ENCODE data around the gene PLXNA2. TPM values are rescaled to one million over a fixed set of nuclear protein-coding genes. Genes with fewer than 3 reads are reported as not detected.

Gene PLXNA2
- polyA plus RNA-seq, 1 of the 3 experiments (the other 2 are of a cell fraction), result 8.5 TPM

GRCh38 chr1:208100906-208101305, 143.3 kb downstream of the PLXNA2 start (continued):
- TF ChIP-seq SIN3A (IDR thresholded peaks at IDR 0.05; ENCODE audit: borderline replicate concordance, low read depth, low read length) (no peak), MAX (IDR thresholded peaks at IDR 0.05; ENCODE audit: low read depth) (no peak), GATA2 (CRISPR knock-in tag; IDR thresholded peaks at IDR 0.05) (no peak), JUND (IDR thresholded peaks at IDR 0.05) (peak; percentile 29; the same call in 1 of the 2 replicates), RAD21 (IDR thresholded peaks at IDR 0.05; ENCODE audit: low read length) (no peak), MEF2A (IDR thresholded peaks at IDR 0.05; ENCODE audit: borderline replicate concordance, low read depth) (peak; percentile 63; the same call in 1 of the 2 replicates), RCOR1 (IDR thresholded peaks at IDR 0.05; ENCODE audit: low read length) (no peak), FOXM1 (IDR thresholded peaks at IDR 0.05; ENCODE audit: low read depth) (no peak), EP300 (IDR thresholded peaks at IDR 0.05; ENCODE audit: borderline replicate concordance in 1 of 2, low read depth in 1 of 2, low read length in 1 of 2) (peak in 1 of 2 experiments; percentile 50; a peak in 1 of 4 replicates), POLR2AphosphoS5 (IDR thresholded peaks at IDR 0.05; ENCODE audit: low read depth, low read length) (no peak)

- Histone ChIP-seq H3K27me3 (ENCODE audit: insufficient read depth) (no peaks in the 10 kb centered on the region), H3K36me3 (replicated peaks in 1 of 2; ENCODE audit: control insufficient read depth in 1 of 2, insufficient read depth in 2 of 2, low read length in 1 of 2) (peaks cover 24 to 29% of the 10 kb centered on the region in 2 experiments), H3K9me2 (no peaks in the 10 kb centered on the region), H3F3A (replicated peaks; ENCODE audit: insufficient read depth) (no peaks in the 10 kb centered on the region), H3K9me3 (no peaks in the 10 kb centered on the region), H3K4me1 (ENCODE audit: control insufficient read depth in 1 of 2, insufficient read depth in 2 of 2, low read depth in 1 of 2, low read length in 1 of 2) (peaks cover 6 to 39% of the 10 kb centered on the region in 2 experiments), H2AFZ (ENCODE audit: low read depth) (no peak overlapping the region), H3K9ac (no peak overlapping the region), H3K79me2 (ENCODE audit: insufficient read depth) (peaks cover 10% of the 10 kb centered on the region; the same call in 1 of the 2 replicates), H4K20me1 (ENCODE audit: insufficient read depth) (no peaks in the 10 kb centered on the region), H3K27ac (ENCODE audit: low read depth in 2 of 2, low read length in 1 of 2) (peak overlapping the region in 1 of 2 experiments; percentile 65; a peak in 1 of 4 replicates), H3K4me3 (ENCODE audit: low read depth in 2 of 2, low read length in 1 of 2) (no peak overlapping the region), H3K4me2 (no peak overlapping the region)
- WGBS (ENCODE audit: low lambda C conversion rate), result 68% methylated on average over 4 of the region's 4 CpGs
- ChIA-PET POLR2A (no interaction called here), CTCF (interaction anchor here (0.7 to 2.8 kb wide), 5 partner anchors 11 to 140 kb away, joined by 3 to 14 read pairs (median 4); no protein-coding TSS in a partner anchor)
- no peak for DNase-seq
- TF ChIP-seq TCF12 (IDR thresholded peaks at IDR 0.05) (no peak), ZBTB33 (IDR thresholded peaks at IDR 0.05; ENCODE audit: borderline replicate concordance, low read depth) (no peak), TAF1 (IDR thresholded peaks at IDR 0.05; ENCODE audit: borderline replicate concordance, low read depth, low read length) (no peak), FOXJ3 (CRISPR knock-in tag; IDR thresholded peaks at IDR 0.05) (no peak), MAX (IDR thresholded peaks at IDR 0.05; ENCODE audit: low read depth) (no peak), YY1 (IDR thresholded peaks at IDR 0.05; ENCODE audit: low read depth) (no peak), EZH2phosphoT487 (IDR thresholded peaks at IDR 0.05; ENCODE audit: borderline replicate concordance, low read depth) (no peak), NRF1 (IDR thresholded peaks at IDR 0.05; ENCODE audit: low read depth, low read length) (no peak), REST (IDR thresholded peaks at IDR 0.05; ENCODE audit: low read depth, low read length) (no peak), FOSL2 (IDR thresholded peaks at IDR 0.05; ENCODE audit: borderline replicate concordance, low read depth) (no peak), ELF1 (IDR thresholded peaks at IDR 0.05) (no peak), FOXM1 (IDR thresholded peaks at IDR 0.05; ENCODE audit: low read depth) (no peak), RCOR1 (IDR thresholded peaks at IDR 0.05; ENCODE audit: low read length) (no peak), POLR2AphosphoS5 (IDR thresholded peaks at IDR 0.05; ENCODE audit: low read depth, low read length) (no peak), CHD2 (IDR thresholded peaks at IDR 0.05; ENCODE audit: low read length, partially characterized antibody) (no peak), MXI1 (IDR thresholded peaks at IDR 0.05; ENCODE audit: low read depth, low read length) (no peak), GATA2 (CRISPR knock-in tag; IDR thresholded peaks at IDR 0.05) (no peak), PBX3 (IDR thresholded peaks at IDR 0.05) (no peak), USF1 (IDR thresholded peaks at IDR 0.05; ENCODE audit: borderline replicate concordance, low read depth) (no peak)
Observed at GRCh38 chr1:208100106-208100505, 144.1 kb downstream of the PLXNA2 start.

Measured in SK-N-SH (cell line).